Left ventricle myocardium inferior (tissue), 1 donor: ENCODE data around the gene API5. TPM values are rescaled to one million over a fixed set of nuclear protein-coding genes. Genes with fewer than 3 reads are reported as not detected.

ENCODE experiments used
- DNase-seq: peaks from one replicate; pipeline ENCODE4 v3.0.0-alpha.2; 2020
- H3K27ac ChIP-seq: fragments of 200-600 bp; replicated peaks from 2 replicates; pipeline ENCODE4 v1.8.0; 2021
- H3K27me3 ChIP-seq: fragments of 200-600 bp; 2 replicates; pipeline ENCODE4 v1.8.0; 2021; ENCODE audit warnings: low read depth
- H3K36me3 ChIP-seq: fragments of 200-600 bp; 2 replicates; pipeline ENCODE4 v1.8.0; 2021
- H3K4me1 ChIP-seq: fragments of 200-600 bp; 2 replicates; pipeline ENCODE4 v1.8.0; 2021
- H3K4me3 ChIP-seq: fragments of 200-600 bp; 2 replicates; pipeline ENCODE4 v1.8.0; 2021; ENCODE audit warnings: mild to moderate bottlenecking, moderate library complexity
- H3K9me3 ChIP-seq: fragments of 200-600 bp; replicated peaks from 2 replicates; pipeline ENCODE4 v1.8.0; 2021
- CTCF ChIP-seq: fragments of 200-600 bp; IDR thresholded peaks from 2 replicates; pipeline ENCODE4 v1.8.0; 2021; ENCODE audit warnings: antibody characterized with exemption, mild to moderate bottlenecking, borderline replicate concordance
- intact Hi-C: fragments of 100-400 bp; cut with micrococcal nuclease; formaldehyde crosslinking; loops from one replicate; pipeline ENCODE4 v1.11.0; 2022
- total RNA-seq: library from RNA; stranded (reverse); fragmentation: NEBNext Ultra II Directional; extraction: Animal tissue kit (Norgen Biotek cat#: 25700); gene quantifications from one replicate; pipeline ENCODE4 v1.2.1, GENCODE V29; 2021
- donor health status: DM: no; HTN: yes; CAD: no; lungs with severe emphysema.

Gene API5
- total RNA-seq, 1 donor from 2014 or later: 38.8 TPM

GRCh38 chr11:43278193-43278956, 33.4 kb upstream of the API5 start:
- Histone ChIP-seq H3K27ac (no peak overlapping the region), H3K4me1 (peaks cover 6% of the 10 kb centered on the region), H3K4me3 (no peak overlapping the region), H3K27me3 (peaks cover 37% of the 10 kb centered on the region), H3K36me3 (no peaks in the 10 kb centered on the region), H3K9me3 (no peaks in the 10 kb centered on the region)
- peak; percentile 57 for TF ChIP-seq CTCF
- intact Hi-C loops: no loop called here
- DNase-seq: no peak

GRCh38 chr11:43282607-43283440, 29.0 kb upstream of the API5 start:
- no peak overlapping the region for H3K4me3 ChIP-seq
- H3K27ac ChIP-seq: no peak overlapping the region
- DNase-seq: peak; percentile 25
- intact Hi-C loops: loop anchor here (5.0 kb wide), 1 partner anchor 511 kb away; no protein-coding TSS in a partner anchor
- H3K36me3 ChIP-seq: no peaks in the 10 kb centered on the region
- peaks cover 6% of the 10 kb centered on the region for H3K4me1 ChIP-seq
- H3K9me3 ChIP-seq: no peaks in the 10 kb centered on the region
- TF ChIP-seq CTCF: peak; percentile 95
- peaks cover 71% of the 10 kb centered on the region for H3K27me3 ChIP-seq

GRCh38 chr11:43285826-43286225, 26.0 kb upstream of the API5 start:
- no peak for DNase-seq
- H3K4me1 ChIP-seq: peaks cover 6% of the 10 kb centered on the region
- no peak overlapping the region for H3K4me3 ChIP-seq
- no peaks in the 10 kb centered on the region for H3K36me3 ChIP-seq
- intact Hi-C loops: no loop called here
- TF ChIP-seq CTCF: no peak
- H3K27me3 ChIP-seq: peaks cover 67% of the 10 kb centered on the region
- no peaks in the 10 kb centered on the region for H3K9me3 ChIP-seq
- no peak overlapping the region for H3K27ac ChIP-seq

- no peak for TF ChIP-seq CTCF
- no peaks in the 10 kb centered on the region for H3K36me3 ChIP-seq
- H3K27ac ChIP-seq: no peak overlapping the region
- no peaks in the 10 kb centered on the region for H3K4me1 ChIP-seq
- DNase-seq: no peak
- peaks cover 46% of the 10 kb centered on the region for H3K27me3 ChIP-seq
- intact Hi-C loops: no loop called here
- peaks cover 9% of the 10 kb centered on the region for H3K9me3 ChIP-seq
- H3K4me3 ChIP-seq: no peak overlapping the region
Measured at GRCh38 chr11:43289368-43289767, 22.4 kb upstream of the API5 start.

- no peak for TF ChIP-seq CTCF
- Histone ChIP-seq H3K4me3 (no peak overlapping the region), H3K4me1 (no peaks in the 10 kb centered on the region), H3K9me3 (peaks cover 45% of the 10 kb centered on the region), H3K27me3 (peaks cover 32% of the 10 kb centered on the region), H3K27ac (no peak overlapping the region), H3K36me3 (no peaks in the 10 kb centered on the region)
- intact Hi-C loops: no loop called here
- no peak for DNase-seq
Measured at GRCh38 chr11:43298397-43298796, 13.4 kb upstream of the API5 start.
